Stimulated activated naive CD8-positive, alpha-beta T cell treated with anti-CD3 and anti-CD28 coated beads, Interleukin-15, Interleukin-2, amounts not matched to agents 100 U/mL and 50 U/mL, for 24 hours (primary cell): Measurements from ENCODE around the gene CACNB4.
A peak's percentile ranks its signal among the peaks of the same experiment; 100 is the strongest.

Experiments
- ATAC-seq: fragments of 150-1000 bp; cut with Tn5 transposase; one replicate; pipeline ENCODE4 v1.10.0; 2021
- DNase-seq: peaks from one replicate; pipeline ENCODE4 v3.0.0; 2021

Gene CACNB4

GRCh38 chr2:152088006-152088405, 10.8 kb downstream of the CACNB4 start:
- DNase-seq (no peak), ATAC-seq (no peak)

DNA sequence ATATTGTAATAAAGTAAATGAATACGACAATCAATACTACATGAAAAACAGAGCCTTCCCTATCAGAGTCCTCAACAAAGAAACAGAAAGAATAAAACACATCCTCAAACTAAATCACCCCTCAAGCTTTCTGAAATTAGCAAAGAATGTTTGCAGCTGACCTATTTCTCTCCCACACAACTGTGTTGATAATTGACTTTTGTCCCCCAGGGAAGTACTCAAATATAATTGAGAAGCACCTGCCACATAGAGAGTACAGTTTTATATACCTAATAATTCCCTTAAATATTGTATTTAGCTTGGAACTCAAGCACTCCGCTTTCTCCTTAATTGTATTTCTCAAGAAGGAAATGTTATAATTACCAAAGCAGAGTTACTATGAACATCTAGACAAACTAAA, 12.6 kb downstream of the CACNB4 start:
- no peak for ATAC-seq
- DNase-seq = no peak

GRCh38 chr2:152084076-152084475, 14.8 kb downstream of the CACNB4 start:
- ATAC-seq = no peak

DNA sequence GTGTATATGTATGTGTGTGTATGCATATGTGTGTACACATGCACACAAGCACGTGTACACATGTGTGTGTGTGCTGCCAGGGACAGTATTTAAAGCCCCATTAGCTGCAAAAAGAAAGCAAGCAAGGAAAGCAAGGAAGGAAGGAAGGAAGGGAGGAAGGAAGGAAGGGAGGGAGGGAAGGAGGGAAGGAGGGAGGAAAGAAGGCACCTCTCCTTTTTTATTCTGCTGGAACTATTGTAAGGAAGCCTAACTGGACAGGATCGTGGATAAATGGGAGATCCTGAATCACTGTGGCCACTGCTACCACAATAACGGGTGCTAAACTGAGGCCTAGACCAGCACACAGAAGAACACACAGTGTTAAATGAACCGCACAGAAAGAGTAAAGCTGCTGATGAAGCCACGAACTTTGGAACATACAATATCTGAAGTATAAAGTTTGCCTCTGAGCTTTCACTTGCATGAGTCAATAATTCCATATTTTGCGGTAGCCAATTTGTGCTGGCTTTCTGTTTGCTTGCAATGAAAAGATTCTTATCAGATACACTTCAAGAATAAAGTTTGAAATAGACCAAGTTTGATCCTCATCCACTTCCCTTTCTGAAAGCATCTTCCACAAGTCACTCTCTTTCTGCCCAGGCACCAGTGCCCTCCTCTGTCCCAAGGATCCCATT, 15.5 kb downstream of the CACNB4 start:
- DNase-seq (no peak), ATAC-seq (no peak)

More at GRCh38 chr2:152084076-152084475, 14.8 kb downstream of the CACNB4 start:
- no peak for DNase-seq

- ATAC-seq = no peak
- no peak for DNase-seq
Measured at GRCh38 chr2:152078662-152079061, 20.2 kb downstream of the CACNB4 start.

GRCh38 chr2:152078023-152078422, 20.8 kb downstream of the CACNB4 start:
- no peak for DNase-seq
- ATAC-seq = no peak

GRCh38 chr2:152075461-152076050, 23.3 kb downstream of the CACNB4 start:
- no peak for ATAC-seq
- DNase-seq = no peak

- ATAC-seq (no peak), DNase-seq (no peak)
Measured at GRCh38 chr2:152072011-152072410, 26.8 kb downstream of the CACNB4 start.

DNA sequence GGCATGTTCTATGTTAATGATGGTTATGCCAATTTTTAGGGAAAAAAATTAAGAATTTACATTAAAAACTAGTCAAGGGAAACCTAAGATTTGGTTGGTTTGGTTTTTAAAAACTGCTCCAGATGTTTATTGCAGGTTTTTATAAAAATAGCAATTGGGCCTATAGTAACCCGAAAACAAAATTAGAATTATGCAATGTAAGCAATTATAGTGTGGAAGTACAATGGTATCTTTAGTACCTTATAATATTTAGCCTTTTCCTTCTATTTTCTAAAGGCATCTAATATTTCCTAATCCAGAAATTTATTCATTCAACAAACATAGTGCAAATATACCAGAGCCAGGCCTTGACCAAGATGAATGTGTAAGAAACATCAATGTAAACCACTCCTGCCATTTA, 27.3 kb downstream of the CACNB4 start:
- DNase-seq (no peak), ATAC-seq (no peak)

DNA sequence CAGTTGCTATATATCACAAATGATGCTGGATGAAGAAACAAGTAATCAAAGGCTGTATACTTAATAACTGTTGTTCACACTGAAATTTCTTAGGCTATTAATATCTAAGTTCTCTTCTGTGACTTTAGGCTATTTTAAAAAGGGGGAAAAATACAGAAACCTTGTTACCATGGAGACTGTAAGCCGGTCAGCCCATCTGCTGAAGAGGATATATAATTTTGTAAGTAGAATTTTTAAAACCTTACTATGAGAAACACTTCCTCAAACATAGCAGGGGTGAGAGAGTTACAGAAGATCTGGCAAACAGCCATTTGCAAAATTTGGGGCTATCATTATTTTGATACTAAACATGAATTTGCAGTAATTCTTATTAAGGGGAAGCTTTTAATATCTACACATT, 27.8 kb downstream of the CACNB4 start:
- ATAC-seq = no peak
- DNase-seq = no peak

DNA sequence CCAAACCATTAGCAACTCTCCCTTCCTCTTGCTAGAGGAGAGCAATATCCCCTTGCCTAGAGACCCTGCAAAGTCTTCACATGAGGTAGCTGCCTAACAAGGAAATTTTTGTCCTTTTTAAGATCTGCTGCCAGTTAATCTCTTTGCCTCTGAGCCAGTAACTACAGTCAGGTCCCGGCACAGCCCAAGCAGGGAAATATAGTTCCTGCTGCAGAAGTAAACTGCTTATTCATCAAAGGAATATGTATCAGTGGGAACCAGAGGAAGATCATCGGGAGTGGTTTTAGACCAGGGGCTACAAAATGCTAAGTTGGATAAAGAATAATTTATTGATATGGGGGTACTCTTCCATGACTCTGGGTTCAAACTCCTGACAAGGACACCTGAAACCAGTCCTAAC, 30.6 kb downstream of the CACNB4 start:
- no peak for ATAC-seq
- DNase-seq = no peak

- ATAC-seq (no peak), DNase-seq (no peak)
Measured at GRCh38 chr2:152067823-152068222, 31.0 kb downstream of the CACNB4 start.

GRCh38 chr2:152065945-152066344, 32.9 kb downstream of the CACNB4 start:
- ATAC-seq = no peak

DNA sequence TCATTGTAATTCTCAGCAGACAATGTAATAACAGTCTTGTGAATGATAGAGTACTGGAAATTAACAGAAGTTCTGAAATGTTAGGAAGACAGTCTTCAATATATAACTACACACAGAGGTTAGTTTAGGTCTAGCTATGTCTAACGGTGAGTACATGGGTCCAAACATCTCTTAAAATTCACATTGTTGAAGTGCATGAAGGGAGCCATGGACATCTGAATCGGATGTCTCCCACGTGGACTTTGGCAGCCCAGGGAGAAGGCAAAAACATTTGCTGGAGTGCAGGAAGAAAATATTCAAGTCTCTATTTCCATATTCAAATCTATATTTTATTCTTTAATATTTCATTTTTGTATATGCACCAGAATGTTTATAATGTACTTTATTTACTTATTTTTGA, 34.8 kb downstream of the CACNB4 start:
- ATAC-seq (no peak), DNase-seq (no peak)

More at GRCh38 chr2:152065945-152066344, 32.9 kb downstream of the CACNB4 start:
- DNase-seq = no peak

DNA sequence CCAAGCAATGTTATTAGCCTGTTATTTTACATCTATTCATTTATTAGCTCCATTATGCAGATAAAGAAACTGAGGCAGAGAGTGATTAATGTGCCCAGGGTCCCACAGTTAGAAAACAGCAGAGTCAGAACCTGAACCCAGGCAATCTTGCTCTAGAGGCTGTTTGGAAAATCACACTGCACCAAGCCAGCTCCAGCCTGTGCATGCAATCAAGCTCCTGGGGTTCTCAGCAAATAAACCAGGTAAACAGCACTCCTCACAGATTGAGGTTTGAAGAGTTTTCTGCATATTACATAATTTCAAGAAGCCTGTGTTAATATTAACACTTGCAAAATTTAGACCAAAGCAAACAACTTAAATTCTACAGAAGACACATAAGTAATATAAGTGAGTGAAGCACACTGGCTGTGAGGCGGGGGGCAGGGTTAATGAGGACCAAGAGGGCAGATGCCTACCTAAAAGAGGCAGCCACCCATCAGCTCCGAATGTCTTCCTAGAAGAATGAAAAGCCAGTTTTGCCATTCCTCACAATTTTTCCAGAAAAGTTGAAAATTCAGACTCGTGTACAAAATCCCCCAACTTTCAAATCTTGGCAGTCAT, 35.4 kb downstream of the CACNB4 start:
- no peak for ATAC-seq

DNA sequence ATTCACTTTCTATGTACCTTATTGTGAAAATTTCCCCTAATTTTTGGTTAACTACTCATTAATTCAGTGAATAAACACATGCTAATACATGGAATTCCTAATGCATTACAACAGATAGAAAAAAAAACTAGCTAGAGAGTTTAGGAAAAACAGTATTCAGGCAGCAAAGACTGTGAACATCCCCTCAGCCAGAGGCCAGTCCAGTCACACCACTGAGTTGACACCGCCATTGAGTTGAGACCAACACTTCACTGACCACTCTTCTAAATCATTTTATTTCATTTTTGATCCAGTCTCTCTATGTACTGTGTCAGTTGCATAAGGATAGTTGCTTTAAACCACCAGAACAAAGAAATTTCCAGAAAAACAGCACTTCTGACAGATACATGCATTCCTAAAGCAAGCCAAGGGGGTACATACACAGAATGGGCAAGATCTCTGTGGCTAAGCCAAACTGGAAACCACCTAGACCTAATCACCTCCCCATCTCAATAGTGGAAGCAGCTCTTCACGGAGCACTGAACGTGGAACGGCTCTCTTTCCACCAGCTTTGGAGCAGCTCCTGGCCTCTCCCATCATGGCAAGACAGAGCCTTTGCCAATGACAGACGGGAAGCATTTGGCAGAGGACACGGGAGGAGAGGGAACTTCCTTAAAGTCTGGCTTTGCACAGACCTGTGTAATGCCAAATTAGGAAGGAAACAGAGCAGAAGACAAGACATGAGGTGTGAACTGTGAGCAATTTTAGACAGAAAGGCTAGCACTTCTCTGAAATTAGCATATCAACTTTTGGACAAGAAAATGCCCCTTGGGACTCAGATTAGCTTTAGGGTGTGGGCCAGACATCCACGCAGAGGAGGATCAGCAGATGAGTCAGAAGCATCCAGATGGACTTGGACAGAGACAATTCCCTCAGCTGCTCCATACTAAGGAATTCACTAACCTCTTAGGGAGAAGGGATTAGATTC, 36.4 kb downstream of the CACNB4 start:
- ATAC-seq (peak; percentile 36), DNase-seq (no peak)

More for the DNA sequence above, 35.4 kb downstream of the CACNB4 start:
- DNase-seq = no peak

GRCh38 chr2:152061383-152061782, 37.5 kb downstream of the CACNB4 start:
- ATAC-seq (no peak), DNase-seq (no peak)

DNA sequence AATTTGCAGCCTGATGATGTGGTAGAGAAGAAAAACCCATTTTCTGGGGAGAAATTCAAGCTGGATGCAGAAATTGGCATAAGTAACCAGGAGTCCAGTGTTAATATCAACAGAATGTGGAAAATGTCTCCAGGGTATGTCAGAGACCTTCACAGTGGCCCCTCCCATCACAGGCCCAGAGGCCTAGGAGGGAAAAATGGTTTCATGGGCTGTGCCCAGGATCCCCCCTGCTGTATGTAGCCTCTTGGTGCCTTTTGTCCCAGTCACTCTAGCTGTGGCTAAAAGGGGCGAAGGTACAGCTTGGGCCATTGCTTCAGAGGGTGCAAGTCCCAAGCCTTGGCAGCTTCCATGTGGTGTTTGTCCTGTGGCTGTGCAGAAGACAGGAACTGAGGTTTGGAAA, 40.2 kb downstream of the CACNB4 start:
- ATAC-seq (no peak), DNase-seq (no peak)

DNA sequence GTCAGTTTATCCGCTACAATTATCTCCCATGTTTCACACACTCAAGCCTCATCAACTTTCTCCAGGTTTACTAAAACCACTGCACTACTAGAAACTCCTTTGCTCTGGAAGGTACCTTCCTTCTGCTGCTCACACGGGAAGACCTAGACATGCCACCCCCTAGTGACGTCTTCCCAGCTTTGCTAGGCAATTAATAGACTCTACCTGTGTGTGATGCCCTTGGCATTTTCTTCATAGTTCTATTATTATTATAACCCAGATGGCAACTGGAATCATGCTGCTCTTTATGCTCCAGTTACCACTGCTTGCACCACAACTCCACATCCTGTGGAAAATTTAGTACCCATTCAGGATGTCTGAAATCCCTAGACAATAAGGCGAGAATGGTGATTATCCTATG, 42.4 kb downstream of the CACNB4 start:
- DNase-seq = no peak
- no peak for ATAC-seq

DNA sequence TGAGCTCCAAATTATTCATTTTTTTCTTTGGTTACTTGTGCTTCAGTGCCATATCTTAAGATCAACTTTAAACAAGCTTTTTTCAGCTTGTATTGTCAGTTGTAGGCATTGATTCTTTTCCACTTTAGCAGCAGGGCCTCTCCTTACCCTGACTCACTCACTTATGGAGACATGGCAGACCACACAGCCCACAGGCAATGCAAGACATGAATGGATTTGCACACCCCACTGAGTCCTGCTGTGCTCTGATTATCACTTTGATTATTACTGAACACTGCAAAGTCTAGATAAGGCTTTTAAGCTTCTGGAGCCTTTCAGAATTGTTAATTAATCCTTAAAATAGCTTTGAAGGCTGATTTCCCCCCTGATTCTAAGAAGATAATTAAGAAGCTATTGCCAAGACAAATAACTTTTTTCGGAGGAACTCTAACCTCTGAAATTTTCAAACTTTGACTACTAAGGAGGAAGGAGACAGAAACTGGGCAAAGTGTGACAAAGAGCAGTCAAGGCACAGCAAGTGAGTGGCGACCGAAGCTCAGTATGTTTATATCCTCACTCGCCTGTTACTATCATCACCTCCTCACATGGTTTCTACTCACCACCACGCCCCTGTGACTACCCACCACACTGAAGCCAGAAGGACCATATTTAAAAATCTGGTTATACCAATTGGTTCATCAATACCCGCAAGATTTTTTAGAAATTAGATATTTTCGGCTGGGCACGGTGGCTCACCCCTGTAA, 43.3 kb downstream of the CACNB4 start:
- DNase-seq = no peak
- no peak for ATAC-seq

DNA sequence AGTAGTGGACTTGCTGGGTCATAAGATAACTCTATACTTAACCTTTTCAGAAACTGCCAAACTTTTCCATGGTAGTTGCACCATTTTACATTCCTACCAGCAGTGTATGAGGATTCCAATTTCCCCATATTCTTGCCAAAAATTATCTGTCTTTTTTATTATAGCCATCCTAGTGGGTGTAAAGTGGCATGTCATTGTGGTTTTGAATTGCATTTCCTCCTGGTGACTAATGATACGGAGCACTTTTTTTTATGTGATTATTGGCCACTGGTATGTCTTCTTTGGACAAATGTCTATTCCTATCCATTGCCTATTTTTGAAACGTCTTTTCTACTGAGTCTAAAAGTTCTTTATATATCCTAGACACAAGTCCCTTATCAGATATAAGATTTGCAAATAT, 44.3 kb downstream of the CACNB4 start:
- ATAC-seq = no peak
- DNase-seq = no peak

DNA sequence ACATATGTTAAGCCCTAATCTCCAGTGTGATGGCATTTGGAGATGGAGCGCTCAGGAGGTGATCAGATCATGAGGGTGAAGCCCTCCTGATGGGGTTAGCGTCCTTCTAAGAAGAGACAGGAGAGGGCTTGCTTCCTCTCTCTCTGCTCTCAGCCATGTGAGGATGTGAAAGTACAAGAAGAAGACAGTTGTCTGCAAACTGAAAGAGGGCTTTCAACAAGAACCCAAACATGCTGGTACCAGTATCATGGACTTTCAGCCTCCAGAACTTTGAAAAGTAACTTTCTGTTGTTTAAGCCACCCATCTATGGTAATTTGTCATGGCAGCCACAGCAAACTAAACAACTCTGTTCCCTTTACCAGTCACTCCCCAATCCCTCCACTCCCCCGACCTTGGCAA, 47.4 kb downstream of the CACNB4 start:
- ATAC-seq (no peak), DNase-seq (no peak)
